GM23248 (cell line): Measurements from ENCODE around the gene NEK10. TPM values are rescaled to one million over a fixed set of nuclear protein-coding genes. Genes with fewer than 3 reads are reported as not detected.
A peak's percentile ranks its signal among the peaks of the same experiment; 100 is the strongest.

Experiments
- DNase-seq: peaks from one replicate; pipeline ENCODE4 v3.0.0-alpha.2; 2015
- H2AFZ ChIP-seq: fragments of 200-600 bp; sonication (generic); 2 replicates; pipeline ENCODE4 v1.6.1; 2016; ENCODE audit warnings: antibody characterized with exemption
- H3F3A ChIP-seq: fragments of 200-600 bp; sonication (generic); 2 replicates; pipeline ENCODE4 v1.6.1; 2016; ENCODE audit warnings: mild to moderate bottlenecking, antibody characterized with exemption, mixed run types; ENCODE audit not compliant: insufficient read depth
- H3K27ac ChIP-seq: fragments of 200-600 bp; sonication (generic); 2 replicates; pipeline ENCODE4 v1.5.1; 2016; ENCODE audit warnings: mild to moderate bottlenecking
- H3K27me3 ChIP-seq: fragments of 200-600 bp; sonication (generic); replicated peaks from 2 replicates; pipeline ENCODE4 v1.6.1; 2016; ENCODE audit warnings: mild to moderate bottlenecking; ENCODE audit not compliant: insufficient read depth
- H3K36me3 ChIP-seq: fragments of 200-600 bp; sonication (generic); 2 replicates; pipeline ENCODE4 v1.6.1; 2016; ENCODE audit warnings: low read depth, mild to moderate bottlenecking
- H3K4me1 ChIP-seq: fragments of 200-600 bp; sonication (generic); 2 replicates; pipeline ENCODE4 v1.6.1; 2016; ENCODE audit warnings: mild to moderate bottlenecking; ENCODE audit not compliant: insufficient read depth
- H3K4me2 ChIP-seq: fragments of 200-600 bp; sonication (generic); one replicate; pipeline ENCODE4 v1.6.1; 2016; ENCODE audit warnings: mild to moderate bottlenecking; ENCODE audit not compliant: unreplicated experiment
- H3K4me3 ChIP-seq: fragments of 200-600 bp; sonication (generic); 2 replicates; pipeline ENCODE4 v1.5.1; 2016; ENCODE audit warnings: mild to moderate bottlenecking
- H3K79me2 ChIP-seq: fragments of 200-600 bp; sonication (generic); 2 replicates; pipeline ENCODE4 v1.6.1; 2016; ENCODE audit warnings: mild to moderate bottlenecking; ENCODE audit not compliant: insufficient read depth
- H3K9ac ChIP-seq: fragments of 200-600 bp; sonication (generic); 2 replicates; pipeline ENCODE4 v1.6.1; 2016; ENCODE audit warnings: mild to moderate bottlenecking
- H3K9me2 ChIP-seq: fragments of 200-600 bp; sonication (generic); 2 replicates; pipeline ENCODE4 v1.6.1; 2016; ENCODE audit warnings: mixed run types, mild to moderate bottlenecking, moderate library complexity; ENCODE audit not compliant: insufficient read depth
- H3K9me3 ChIP-seq: fragments of 200-600 bp; sonication (generic); one replicate; pipeline ENCODE4 v1.6.1; 2017; ENCODE audit warnings: low read depth
- H4K20me1 ChIP-seq: fragments of 200-600 bp; sonication (generic); 2 replicates; pipeline ENCODE4 v1.6.0; 2016; ENCODE audit not compliant: insufficient read depth
- EZH2 ChIP-seq: fragments of 200-600 bp; sonication (generic); IDR thresholded peaks from 2 replicates; pipeline ENCODE4 v1.6.1; 2018; ENCODE audit warnings: antibody characterized with exemption, mild to moderate bottlenecking; ENCODE audit not compliant: insufficient read depth, poor library complexity, severe bottlenecking
- EZH2phosphoT487 ChIP-seq: fragments of 200-600 bp; sonication (generic); IDR thresholded peaks from 2 replicates; pipeline ENCODE4 v1.6.1; 2018; ENCODE audit warnings: antibody characterized with exemption, moderate library complexity, mild to moderate bottlenecking, low read depth; ENCODE audit not compliant: insufficient read depth
- WGBS, 2 experiments: methylation state at CpG; one replicate each; pipeline ENCODE4 v1.1.6; 2015 to 2017; ENCODE audit warnings: low lambda C conversion rate in 2 of 2, low coverage in 1 of 2; ENCODE audit errors: missing lambda C conversion rate in 2 of 2; 5-methylcytosine and 5-hydroxymethylcytosine counted together
- in situ Hi-C: fragments of 300-500 bp; cut with MboI; formaldehyde crosslinking; loops from 2 replicates; pipeline ENCODE4 v1.15.0; 2020
- polyA plus RNA-seq: library from polyadenylated mRNA; unstranded; fragments of >200 nt; fragmentation: Nextera tagmentation; extraction: Ambion mirVana; gene quantifications from 2 replicates; pipeline ENCODE4 v1.2.1, GENCODE V29; 2016
- total RNA-seq: library from RNA; depleted of rRNA; stranded (reverse); fragments of >200 nt; shearing (Covaris generic); gene quantifications from 2 replicates; pipeline ENCODE4 v1.2.3, GENCODE V29; 2014

NEK10 gene
- total and polyA plus RNA-seq, 2 experiments from 2014 or later = 3.2 to 7.6 TPM

DNA sequence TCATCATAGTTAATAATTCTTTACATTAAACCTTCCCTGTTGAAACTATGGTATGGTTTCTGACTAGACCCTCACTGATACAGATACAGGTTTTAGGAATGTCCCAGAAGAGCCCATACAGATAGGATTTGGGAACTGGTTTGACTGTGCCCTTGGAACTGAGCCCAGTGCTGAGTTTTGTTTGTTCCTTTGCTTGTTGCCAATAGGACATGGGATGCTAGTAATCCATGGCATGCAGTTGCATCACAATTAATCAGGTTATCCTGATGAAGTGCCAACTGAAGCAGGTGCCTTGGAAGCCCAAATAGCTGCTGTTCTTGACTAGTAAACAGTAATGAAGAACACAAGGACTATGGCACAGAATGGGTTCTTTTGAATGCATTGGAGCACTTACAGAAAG, 230.6 kb downstream of the NEK10 start:
- Histone ChIP-seq H3F3A (0 out of 2 replicates have a peak, but pooled peaks cover 7% of the 10 kb centered on the region), H2AFZ (no peak overlapping the region), H3K4me1 (no peaks in the 10 kb centered on the region), H3K27ac (no peak overlapping the region), H3K36me3 (peaks cover 3% of the 10 kb centered on the region; the same call in 1 of the 2 replicates), H3K9me2 (no peaks in the 10 kb centered on the region), H3K9me3 (no peaks in the 10 kb centered on the region), H3K27me3 (no peaks in the 10 kb centered on the region), H3K4me2 (no peak overlapping the region), H3K79me2 (no peaks in the 10 kb centered on the region), H4K20me1 (no peaks in the 10 kb centered on the region), H3K4me3 (no peak overlapping the region), H3K9ac (no peak overlapping the region)
- in situ Hi-C loops = loop anchor here (25.0 kb wide), 1 partner anchor 549 kb away; no protein-coding TSS in a partner anchor
- DNase-seq = no peak
- TF ChIP-seq EZH2 (no peak), EZH2phosphoT487 (no peak)

DNA sequence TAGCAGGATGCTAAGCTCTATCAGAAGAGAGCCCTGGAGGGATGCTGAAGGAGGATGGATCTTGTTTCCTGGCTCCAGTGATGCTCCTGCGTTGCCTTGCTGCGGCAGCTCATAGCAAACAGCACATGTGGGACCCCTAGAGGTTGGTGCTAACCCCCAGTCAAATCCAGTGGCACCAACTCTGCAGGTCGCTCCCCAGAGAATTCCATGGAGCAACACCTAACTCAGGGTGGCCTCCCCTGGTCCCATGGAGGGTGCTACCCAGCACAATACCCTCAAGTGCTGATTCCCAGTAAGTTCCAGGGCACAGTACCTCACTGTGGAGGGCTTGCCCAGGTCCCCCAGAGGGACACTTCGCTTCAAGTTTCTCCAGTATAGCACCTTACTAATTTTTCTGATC, 231.2 kb downstream of the NEK10 start:
- Histone ChIP-seq H3K27ac (no peak overlapping the region), H2AFZ (no peak overlapping the region), H3K9me2 (no peaks in the 10 kb centered on the region), H4K20me1 (no peaks in the 10 kb centered on the region), H3K4me3 (no peak overlapping the region), H3K9me3 (no peaks in the 10 kb centered on the region), H3K4me2 (no peak overlapping the region), H3K4me1 (no peaks in the 10 kb centered on the region), H3F3A (0 out of 2 replicates have a peak, but pooled peaks cover 7% of the 10 kb centered on the region), H3K79me2 (no peaks in the 10 kb centered on the region), H3K27me3 (no peaks in the 10 kb centered on the region), H3K36me3 (peaks cover 3% of the 10 kb centered on the region; the same call in 1 of the 2 replicates), H3K9ac (no peak overlapping the region)
- no peak for DNase-seq
- no peak for TF ChIP-seq EZH2
- 91 to 93% methylated on average over 4 of the region's 4 CpGs for WGBS, 2 experiments
- in situ Hi-C loops = loop anchor here (25.0 kb wide), 1 partner anchor 549 kb away; no protein-coding TSS in a partner anchor

DNA sequence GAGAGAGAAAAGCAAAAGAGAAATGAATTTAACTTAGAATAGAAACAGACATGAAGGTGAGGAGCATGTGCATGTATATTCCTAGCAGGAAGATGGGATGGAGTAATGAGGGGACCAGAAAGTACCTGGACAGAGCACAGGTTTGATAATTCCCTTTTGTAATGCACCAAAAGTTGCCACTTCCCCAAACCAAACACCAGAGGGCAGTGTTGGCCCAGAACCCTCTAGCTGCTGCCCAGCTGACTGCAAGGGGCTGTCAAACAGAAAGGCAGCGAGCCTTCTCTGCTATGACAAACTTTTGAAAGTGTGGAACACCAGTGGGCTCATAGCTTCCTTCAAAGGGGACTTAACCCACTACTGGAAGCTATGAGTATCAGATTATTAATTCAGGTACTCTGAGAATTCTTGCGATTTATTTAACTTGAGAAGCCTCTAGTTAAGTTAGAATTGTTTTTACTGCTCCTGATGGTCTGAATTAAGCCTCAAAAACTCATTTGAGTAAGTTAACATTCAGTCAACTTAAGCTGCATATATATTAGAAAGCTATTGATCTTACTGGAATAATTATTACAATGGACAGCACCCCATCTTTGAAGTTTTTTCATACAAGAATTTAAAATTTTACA, 234.9 kb downstream of the NEK10 start:
- Histone ChIP-seq H3K27ac (no peak overlapping the region), H4K20me1 (no peaks in the 10 kb centered on the region), H3K79me2 (no peaks in the 10 kb centered on the region), H3F3A (0 out of 2 replicates have a peak, but pooled peaks cover 7% of the 10 kb centered on the region), H3K9ac (no peak overlapping the region), H3K9me2 (no peaks in the 10 kb centered on the region), H3K4me1 (no peaks in the 10 kb centered on the region), H2AFZ (peak overlapping the region; percentile 1; the same call in 1 of the 2 replicates), H3K27me3 (no peaks in the 10 kb centered on the region), H3K36me3 (peaks cover 6% of the 10 kb centered on the region), H3K4me3 (no peak overlapping the region), H3K9me3 (no peaks in the 10 kb centered on the region), H3K4me2 (no peak overlapping the region)
- 4 to 6% methylated on average over 2 of the region's 2 CpGs for WGBS, 2 experiments
- TF ChIP-seq EZH2phosphoT487 = no peak
- no peak for TF ChIP-seq EZH2
- peak; percentile 74 for DNase-seq
- in situ Hi-C loops = loop anchor here (25.0 kb wide), 1 partner anchor 553 kb away; no protein-coding TSS in a partner anchor

GRCh38 chr3:27133060-27133459, 236.1 kb downstream of the NEK10 start:
- no peaks in the 10 kb centered on the region for H3K9me3 ChIP-seq
- DNase-seq = no peak
- H3K79me2 ChIP-seq = no peaks in the 10 kb centered on the region
- no peaks in the 10 kb centered on the region for H3K4me1 ChIP-seq
- H3K9me2 ChIP-seq = no peaks in the 10 kb centered on the region
- H3K4me3 ChIP-seq = no peak overlapping the region
- peaks cover 6% of the 10 kb centered on the region for H3K36me3 ChIP-seq
- H3K4me2 ChIP-seq = no peak overlapping the region
- TF ChIP-seq EZH2phosphoT487 (no peak), EZH2 (no peak)
- in situ Hi-C loops = loop anchor here (25.0 kb wide), 1 partner anchor 554 kb away; no protein-coding TSS in a partner anchor
- no peaks in the 10 kb centered on the region for H4K20me1 ChIP-seq
- no peak overlapping the region for H3K27ac ChIP-seq
- H2AFZ ChIP-seq = no peak overlapping the region
- no peaks in the 10 kb centered on the region for H3K27me3 ChIP-seq
- 81 to 84% methylated on average over 2 of the region's 2 CpGs for WGBS, 2 experiments
- H3K9ac ChIP-seq = no peak overlapping the region
- H3F3A ChIP-seq = 0 out of 2 replicates have a peak, but pooled peaks cover 7% of the 10 kb centered on the region
